Germinal center (tissue), 1 donor: ENCODE data around the gene KCNIP4.
"Not testable (repeated sequence)": the region's sequence is repeated elsewhere in the genome, so short reads cannot be mapped to it uniquely, and the experiment has no call there.

Source experiments
- DNase-seq: peaks from one replicate; pipeline ENCODE4 v3.0.0; 2012; ENCODE audit warnings: mixed read lengths, low spot score

KCNIP4 gene

GRCh38 chr4:20847124-20847747 lies 1101.3 kb downstream of the KCNIP4 start:
- DNase-seq = no peak

GRCh38 chr4:20844311-20844710 lies 1104.3 kb downstream of the KCNIP4 start:
- DNase-seq = no peak

GRCh38 chr4:20840648-20841190 lies 1107.9 kb downstream of the KCNIP4 start:
- DNase-seq = no peak

GRCh38 chr4:20839957-20840356 lies 1108.6 kb downstream of the KCNIP4 start:
- no peak for DNase-seq

GRCh38 chr4:20838476-20838875 lies 1110.1 kb downstream of the KCNIP4 start:
- no peak for DNase-seq

- no peak for DNase-seq
These were observed 1115.7 kb downstream of the KCNIP4 start for GRCh38 chr4:20832826-20833225.

GRCh38 chr4:20831746-20832145 lies 1116.8 kb downstream of the KCNIP4 start:
- DNase-seq = no peak

GRCh38 chr4:20829617-20830357 lies 1118.8 kb downstream of the KCNIP4 start:
- no peak for DNase-seq

GRCh38 chr4:20825505-20825904 lies 1123.1 kb downstream of the KCNIP4 start:
- no peak for DNase-seq

- DNase-seq = no peak
These were observed 1132.3 kb downstream of the KCNIP4 start for GRCh38 chr4:20816287-20816686.

- no peak for DNase-seq
These were observed 1134.9 kb downstream of the KCNIP4 start for GRCh38 chr4:20813700-20814099.

- DNase-seq = no peak
These were observed 1138.8 kb downstream of the KCNIP4 start for GRCh38 chr4:20809812-20810211.

GRCh38 chr4:20805716-20806115 lies 1142.9 kb downstream of the KCNIP4 start:
- DNase-seq = no peak

- DNase-seq = no peak
These were observed 1160.5 kb downstream of the KCNIP4 start for GRCh38 chr4:20787940-20788665.

- not testable (repeated sequence) for DNase-seq
These were observed 1165.4 kb downstream of the KCNIP4 start for GRCh38 chr4:20783134-20783533.

GRCh38 chr4:20778896-20779295 lies 1169.7 kb downstream of the KCNIP4 start:
- DNase-seq = no peak

- peak; percentile 15 for DNase-seq
These were observed 1175.2 kb downstream of the KCNIP4 start for GRCh38 chr4:20773144-20773997.

GRCh38 chr4:20764366-20764992 lies 1184.1 kb downstream of the KCNIP4 start:
- DNase-seq = no peak

- DNase-seq = no peak
These were observed 1186.7 kb downstream of the KCNIP4 start for GRCh38 chr4:20761826-20762225.

- no peak for DNase-seq
These were observed 1187.2 kb downstream of the KCNIP4 start for GRCh38 chr4:20761382-20761781.

GRCh38 chr4:20760053-20760452 lies 1188.5 kb downstream of the KCNIP4 start:
- no peak for DNase-seq
